Measurements from ENCODE around the gene TBC1D26. TPM values are rescaled to one million over a fixed set of nuclear protein-coding genes. Genes with fewer than 3 reads are reported as not detected.
"Not testable (repeated sequence)": the region's sequence is repeated elsewhere in the genome, so short reads cannot be mapped to it uniquely, and the experiment has no call there.

Gene TBC1D26
- total RNA-seq, 4 donors from 2014 or later: 0.29 TPM; not detected in 3

DNA sequence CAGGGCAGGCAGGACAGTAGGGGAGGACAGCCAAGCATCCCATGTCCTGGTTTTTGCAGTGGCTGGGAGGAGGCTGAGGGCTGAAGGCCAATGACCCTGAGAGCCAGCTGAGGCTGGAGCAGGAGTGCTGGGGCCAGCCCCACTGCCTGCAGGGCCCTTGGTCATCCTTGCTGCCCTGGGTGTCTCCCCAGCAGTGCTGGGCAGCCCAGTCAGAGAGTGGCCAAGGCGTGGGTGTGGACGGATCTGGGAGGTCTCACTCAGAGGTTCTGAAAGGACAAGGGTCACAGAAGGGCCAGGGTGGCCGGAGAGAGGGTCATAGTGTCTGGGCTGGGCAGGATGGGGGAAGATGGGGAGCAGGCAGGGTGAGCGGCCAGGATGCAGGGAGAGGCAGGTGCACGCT is 4.5 kb downstream of the TBC1D26 start:
- not testable (repeated sequence) for H3K36me3 ChIP-seq; H3K9me3 ChIP-seq; H3K4me1 ChIP-seq; DNase-seq (ENCODE audit: low spot score in 2 of 2); H3K4me3 ChIP-seq; H3K27ac ChIP-seq; H3K27me3 ChIP-seq
- WGBS: 85% methylated on average over 5 of the region's 5 CpGs

DNA sequence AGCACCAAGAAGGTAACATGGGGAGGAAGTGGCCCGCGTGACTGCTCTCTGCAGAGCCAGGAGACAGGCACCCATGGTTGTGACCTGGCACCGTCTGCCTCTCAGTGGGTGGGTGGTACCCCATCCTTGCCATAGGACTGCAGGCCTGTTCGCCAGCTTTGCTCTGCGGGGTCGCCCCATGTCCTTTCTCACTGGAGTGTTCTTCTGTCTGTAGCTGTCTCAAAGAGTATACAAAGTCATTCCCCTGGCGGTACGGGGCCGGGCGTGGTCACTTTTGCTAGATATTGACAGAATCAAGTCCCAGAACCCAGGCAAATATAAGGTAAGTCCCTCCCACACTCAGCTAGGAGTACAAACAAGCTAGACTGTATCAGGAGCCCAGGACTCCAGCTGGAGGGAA is 6.0 kb downstream of the TBC1D26 start:
- TF ChIP-seq POLR2AphosphoS5 (IDR thresholded peaks at IDR 0.05) (no peak), CTCF (IDR thresholded peaks at IDR 0.05) (no peak)
- Histone ChIP-seq H3K36me3 (no peaks in the 10 kb centered on the region), H3K27ac (no peak overlapping the region), H3K9me3 (no peaks in the 10 kb centered on the region), H3K4me3 (no peak overlapping the region), H3K4me1 (no peaks in the 10 kb centered on the region), H3K27me3 (no peaks in the 10 kb centered on the region)
- DNase-seq (ENCODE audit: low spot score in 2 of 2): no peak
- 92% methylated on average over 10 of the region's 10 CpGs for WGBS

DNA sequence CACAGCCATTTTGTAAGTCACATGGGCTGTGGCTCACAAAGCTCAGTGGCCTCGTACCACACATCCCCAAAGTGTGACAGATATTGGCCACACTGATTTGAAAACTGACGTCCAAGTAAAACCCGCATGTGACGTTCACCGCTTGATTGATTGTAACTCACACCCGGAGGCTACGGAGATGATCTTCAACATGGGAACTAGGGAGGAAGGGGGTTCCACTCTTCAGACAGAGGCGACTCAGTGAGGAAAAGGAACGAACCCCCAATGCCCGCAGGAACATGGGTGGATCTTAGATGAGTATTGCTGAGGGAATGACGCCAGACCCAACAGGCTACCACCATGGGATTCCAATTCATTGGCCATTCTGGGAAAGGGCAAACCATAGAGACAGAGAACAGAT is 7.2 kb downstream of the TBC1D26 start:
- not testable (repeated sequence) for H3K9me3 ChIP-seq; H3K27ac ChIP-seq; H3K36me3 ChIP-seq; H3K27me3 ChIP-seq; DNase-seq (ENCODE audit: low spot score in 2 of 2); H3K4me1 ChIP-seq; H3K4me3 ChIP-seq
- 85% methylated on average over 10 of the region's 11 CpGs for WGBS

DNA sequence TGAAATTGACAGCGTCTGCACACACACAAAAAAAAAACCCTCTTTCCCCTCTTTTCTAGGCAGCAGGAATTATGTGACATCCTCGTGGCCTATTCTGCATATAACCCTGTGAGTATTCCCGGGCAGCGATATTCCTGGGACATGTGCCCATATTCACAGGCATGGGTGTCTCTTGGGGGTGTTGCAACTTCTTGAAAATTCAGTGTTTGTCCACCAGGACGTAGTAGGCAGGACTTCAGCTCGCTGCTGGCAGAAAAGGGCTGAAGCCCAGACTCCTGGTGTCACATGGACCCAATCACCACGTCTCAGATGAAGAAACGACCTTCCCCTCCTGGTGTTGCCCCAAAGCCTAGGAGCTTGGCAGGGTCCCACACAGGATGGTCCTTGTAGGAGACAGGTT is 8.0 kb downstream of the TBC1D26 start:
- not testable (repeated sequence) for H3K4me3 ChIP-seq; H3K36me3 ChIP-seq; H3K9me3 ChIP-seq; DNase-seq (ENCODE audit: low spot score in 2 of 2); H3K27me3 ChIP-seq; H3K4me1 ChIP-seq; H3K27ac ChIP-seq
- 35% methylated on average over 5 of the region's 8 CpGs for WGBS

DNA sequence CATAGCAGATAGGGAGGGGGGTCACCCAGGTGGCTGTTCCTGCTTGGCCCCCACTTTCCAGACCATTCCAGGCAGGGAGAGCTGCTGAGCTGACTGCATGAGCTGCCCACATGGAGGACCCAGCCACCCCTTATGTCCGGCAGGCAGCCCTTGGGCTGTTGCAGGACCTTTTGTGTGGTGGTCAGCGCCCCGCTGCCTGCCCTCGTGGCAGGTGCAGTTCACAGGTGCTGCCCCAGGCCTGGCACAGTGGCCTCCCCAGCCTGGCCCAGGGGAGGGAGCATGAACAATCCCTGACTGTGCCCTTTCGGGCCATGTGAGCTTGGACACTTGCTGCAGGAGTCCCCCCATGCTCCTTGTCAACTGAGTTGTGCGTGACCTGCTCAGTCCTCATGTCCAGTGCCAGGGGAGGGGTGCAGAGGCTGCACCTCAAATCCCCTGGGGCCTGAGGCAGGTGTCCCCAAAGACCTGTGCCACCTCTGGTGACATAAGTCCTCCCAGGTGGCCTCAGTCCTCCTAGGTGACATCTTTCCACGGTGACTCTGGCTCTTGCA is 8.6 kb downstream of the TBC1D26 start:
- H3K4me3 ChIP-seq: no peak overlapping the region
- H3K27me3 ChIP-seq: no peaks in the 10 kb centered on the region
- no peak for DNase-seq (ENCODE audit: low spot score in 2 of 2)
- no peak overlapping the region for H3K27ac ChIP-seq
- no peak for TF ChIP-seq EP300 (IDR thresholded peaks at IDR 0.05)
- TF ChIP-seq POLR2AphosphoS5 (IDR thresholded peaks at IDR 0.05): no peak
- no peak for TF ChIP-seq CTCF (IDR thresholded peaks at IDR 0.05)
- no peak for TF ChIP-seq POLR2A (IDR thresholded peaks at IDR 0.05)
- H3K9me3 ChIP-seq: no peaks in the 10 kb centered on the region
- H3K36me3 ChIP-seq: no peaks in the 10 kb centered on the region
- H3K4me1 ChIP-seq: no peaks in the 10 kb centered on the region
- 100% methylated on average over 1 of the region's 7 CpGs for WGBS

GRCh38 chr17:15741624-15742023 is 9.5 kb downstream of the TBC1D26 start:
- no peak overlapping the region for H3K27ac ChIP-seq
- H3K4me3 ChIP-seq: no peak overlapping the region
- H3K4me1 ChIP-seq: no peaks in the 10 kb centered on the region
- WGBS: 92% methylated on average over 5 of the region's 9 CpGs
- no peak for DNase-seq (ENCODE audit: low spot score in 2 of 2)
- no peaks in the 10 kb centered on the region for H3K27me3 ChIP-seq
- H3K9me3 ChIP-seq: no peaks in the 10 kb centered on the region
- H3K36me3 ChIP-seq: no peaks in the 10 kb centered on the region
- no peak for TF ChIP-seq CTCF (IDR thresholded peaks at IDR 0.05)
- TF ChIP-seq EP300 (IDR thresholded peaks at IDR 0.05): no peak
- no peak for TF ChIP-seq POLR2AphosphoS5 (IDR thresholded peaks at IDR 0.05)
- no peak for TF ChIP-seq POLR2A (IDR thresholded peaks at IDR 0.05)

GRCh38 chr17:15742051-15742795 is 10.1 kb downstream of the TBC1D26 start:
- H3K36me3 ChIP-seq: no peaks in the 10 kb centered on the region
- TF ChIP-seq CTCF (IDR thresholded peaks at IDR 0.05): no peak
- TF ChIP-seq EP300 (IDR thresholded peaks at IDR 0.05): no peak
- TF ChIP-seq POLR2AphosphoS5 (IDR thresholded peaks at IDR 0.05): no peak
- TF ChIP-seq POLR2A (IDR thresholded peaks at IDR 0.05): no peak
- H3K9me3 ChIP-seq: no peaks in the 10 kb centered on the region
- 63% methylated on average over 12 of the region's 15 CpGs for WGBS
- no peaks in the 10 kb centered on the region for H3K4me1 ChIP-seq
- H3K4me3 ChIP-seq: no peak overlapping the region
- no peak overlapping the region for H3K27ac ChIP-seq
- no peak for DNase-seq (ENCODE audit: low spot score in 2 of 2)
- no peaks in the 10 kb centered on the region for H3K27me3 ChIP-seq

All from suprapubic skin (tissue), 4 donors.